ENCODE measurements around the gene TNNI2.

Gene TNNI2

GRCh38 chr11:1888811-1889210, 50.0 kb downstream of the TNNI2 start:
- no peak for DNase-seq (ENCODE audit: low read depth)

GRCh38 chr11:1889224-1889930, 50.6 kb downstream of the TNNI2 start:
- DNase-seq (ENCODE audit: low read depth) = no peak

GRCh38 chr11:1889941-1890855, 51.4 kb downstream of the TNNI2 start:
- DNase-seq (ENCODE audit: low read depth) = no peak

Measured in stimulated activated CD8-positive, alpha-beta memory T cell treated with anti-CD3 and anti-CD28 coated beads, Interleukin-15, amount 100 ng/mL, for 24 hours (primary cell).